BLaER1 treated with 17β-estradiol and CSF1 and Interleukin-3, amounts not matched to agents 10 nM and 100 nM (cell line): ENCODE data around the gene USP36.

Experiments
- H3K27ac ChIP-seq, 11 experiments: shearing (Covaris generic); formaldehyde crosslinking; 2 replicates each; pipeline ENCODE4 v1.8.1; 2022
- H3K27me3 ChIP-seq, 11 experiments: shearing (Covaris generic); formaldehyde crosslinking; 2 replicates each; pipeline ENCODE4 v1.8.1; 2022
- H3K36me3 ChIP-seq, 11 experiments: shearing (Covaris generic); formaldehyde crosslinking; 2 replicates each; pipeline ENCODE4 v1.8.1; 2022
- H3K4me1 ChIP-seq, 10 experiments: shearing (Covaris generic); formaldehyde crosslinking; 2 replicates each; pipeline ENCODE4 v1.8.1; 2022
- H3K4me2 ChIP-seq, 11 experiments: shearing (Covaris generic); formaldehyde crosslinking; 2 replicates each; pipeline ENCODE4 v1.8.1; 2022
- H3K4me3 ChIP-seq, 10 experiments: shearing (Covaris generic); formaldehyde crosslinking; 2 replicates each; pipeline ENCODE4 v1.8.1; 2022
- H3K9ac ChIP-seq, 11 experiments: shearing (Covaris generic); formaldehyde crosslinking; 2 replicates each; pipeline ENCODE4 v1.8.1; 2022
- H3K9me3 ChIP-seq, 11 experiments: shearing (Covaris generic); formaldehyde crosslinking; replicated peaks in 1 of 11; 2 replicates each; pipeline ENCODE4 v1.8.1; 2022
- H4K20me1 ChIP-seq, 11 experiments: shearing (Covaris generic); formaldehyde crosslinking; 2 replicates each; pipeline ENCODE4 v1.8.1; 2022
- Cebpa-rat ChIP-seq, 11 experiments: shearing (Covaris generic); IDR thresholded peaks; 2 replicates each; pipeline ENCODE4 v1.8.1; 2022

Gene USP36

DNA sequence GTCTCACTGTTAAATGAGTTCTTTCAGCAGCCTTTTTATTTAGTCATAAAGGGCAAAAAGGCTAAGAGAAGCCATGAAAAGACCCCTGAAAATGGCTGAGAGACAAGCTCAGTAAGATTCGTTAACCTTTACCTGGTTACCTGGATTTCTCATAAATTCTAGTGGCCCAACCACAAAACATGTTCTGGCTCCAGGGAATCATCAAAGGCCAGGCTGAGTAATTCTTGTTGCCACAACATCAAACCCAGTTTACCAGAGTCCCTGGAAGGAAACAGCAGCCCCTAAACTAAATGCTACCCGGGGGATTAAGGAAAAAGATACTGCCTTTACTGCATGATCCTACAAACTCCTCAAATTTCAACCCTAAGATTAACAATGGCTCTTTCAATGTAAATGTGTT lies 74.4 kb downstream of the USP36 start:
- Histone ChIP-seq H3K4me3 (no peak overlapping the region), H3K4me1 (peaks cover 46 to 100% (median 84%) of the 10 kb centered on the region in 10 experiments), H3K27ac (peak overlapping the region in 1 of 11 experiments; percentile 12; a peak in 1 of 22 replicates), H3K9me3 (no peaks in the 10 kb centered on the region), H3K27me3 (no peaks in the 10 kb centered on the region), H4K20me1 (peaks cover 42 to 100% (median 90%) of the 10 kb centered on the region in 11 experiments), H3K9ac (peak overlapping the region in 1 of 11 experiments; percentile 3; a peak in 1 of 22 replicates), H3K36me3 (peaks cover 0 to 38% (median 14%) of the 10 kb centered on the region in 11 experiments; a peak in 13 of 22 replicates), H3K4me2 (peak overlapping the region in 9 of 11 experiments; percentile 8 to 100 (median 37); a peak in 15 of 22 replicates)
- no peak for TF ChIP-seq Cebpa-rat (IDR thresholded peaks at IDR 0.05)

DNA sequence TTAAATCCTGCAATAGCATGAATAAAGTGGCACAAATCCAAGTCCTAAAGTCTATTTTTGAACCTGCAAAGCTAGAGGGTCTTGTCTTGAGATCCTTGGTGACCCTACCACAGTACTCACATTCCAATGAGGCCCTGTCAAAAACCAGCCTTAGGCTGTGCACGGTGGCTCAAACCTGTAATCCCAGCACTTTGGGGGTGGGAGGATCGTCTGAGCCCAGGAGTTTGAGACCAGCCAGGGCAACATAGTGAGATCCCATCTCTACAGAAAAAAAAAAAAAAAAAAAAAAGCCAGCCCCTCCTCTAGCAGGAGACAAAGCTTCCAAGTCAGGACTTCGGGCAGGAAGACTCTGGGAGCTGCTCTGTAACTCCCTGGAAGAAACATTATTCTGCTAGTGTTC lies 74.8 kb downstream of the USP36 start:
- H3K4me1 ChIP-seq: peaks cover 48 to 100% (median 84%) of the 10 kb centered on the region in 10 experiments
- peaks cover 42 to 100% (median 89%) of the 10 kb centered on the region in 11 experiments for H4K20me1 ChIP-seq
- peak overlapping the region in 8 of 11 experiments; percentile 7 to 100 (median 34); a peak in 14 of 22 replicates for H3K4me2 ChIP-seq
- H3K36me3 ChIP-seq: peaks cover 0 to 34% (median 9%) of the 10 kb centered on the region in 11 experiments; a peak in 13 of 22 replicates
- peak overlapping the region in 1 of 11 experiments; percentile 3; a peak in 1 of 22 replicates for H3K9ac ChIP-seq
- H3K27ac ChIP-seq: peak overlapping the region in 1 of 11 experiments; percentile 12; a peak in 2 of 22 replicates
- H3K4me3 ChIP-seq: no peak overlapping the region
- no peaks in the 10 kb centered on the region for H3K27me3 ChIP-seq
- H3K9me3 ChIP-seq: no peaks in the 10 kb centered on the region
- no peak for TF ChIP-seq Cebpa-rat (IDR thresholded peaks at IDR 0.05)

DNA sequence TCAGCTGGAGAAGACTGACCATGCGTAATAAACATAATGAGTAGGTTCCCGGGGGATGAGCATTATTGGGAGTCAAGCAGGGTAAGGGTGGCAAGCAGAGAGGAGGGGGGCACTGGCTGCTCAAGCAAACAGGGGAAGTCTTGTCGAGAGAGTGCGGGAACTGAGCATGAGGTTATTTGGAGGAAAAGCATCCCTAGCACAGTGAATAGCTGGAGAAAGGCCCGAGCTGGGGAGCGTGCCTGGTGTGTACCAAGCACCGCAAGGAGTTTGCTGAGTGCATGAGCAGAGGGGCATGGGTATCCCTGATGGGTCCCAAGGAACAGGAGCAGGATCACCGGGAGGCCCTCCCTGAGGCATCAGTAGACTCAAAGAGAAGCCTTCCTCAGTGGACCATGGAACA lies 75.7 kb downstream of the USP36 start:
- Histone ChIP-seq H3K27ac (peak overlapping the region in 1 of 11 experiments; percentile 1; a peak in 1 of 22 replicates), H3K36me3 (peaks cover 0 to 24% (median 5%) of the 10 kb centered on the region in 11 experiments; a peak in 10 of 22 replicates), H3K9ac (peak overlapping the region in 1 of 11 experiments; percentile 16; a peak in 1 of 22 replicates), H3K27me3 (no peaks in the 10 kb centered on the region), H3K4me2 (peak overlapping the region in 9 of 11 experiments; percentile 13 to 100 (median 37); a peak in 14 of 22 replicates), H3K4me3 (no peak overlapping the region), H4K20me1 (peaks cover 46 to 97% (median 80%) of the 10 kb centered on the region in 11 experiments), H3K4me1 (peaks cover 54 to 97% (median 85%) of the 10 kb centered on the region in 10 experiments), H3K9me3 (no peaks in the 10 kb centered on the region)
- TF ChIP-seq Cebpa-rat (IDR thresholded peaks at IDR 0.05): no peak

DNA sequence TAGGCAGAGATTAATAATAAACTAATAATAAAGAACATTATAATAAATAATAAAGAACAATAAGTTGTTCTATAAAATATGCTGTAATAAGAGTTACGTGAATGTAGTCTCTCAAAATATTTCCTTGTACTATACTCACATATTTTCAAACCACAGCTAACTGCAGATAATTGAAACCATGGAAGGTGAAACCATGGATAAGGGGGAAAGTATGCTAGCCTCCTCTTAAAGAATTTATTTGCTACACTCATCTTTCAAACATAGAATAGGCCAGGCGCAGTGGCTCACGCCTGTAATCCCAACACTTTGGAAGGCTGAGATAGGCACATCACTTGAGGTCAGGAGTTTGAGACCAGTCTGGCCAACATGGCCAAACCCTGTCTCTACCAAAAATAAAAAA lies 77.1 kb downstream of the USP36 start:
- peaks cover 0 to 20% (median 0%) of the 10 kb centered on the region in 11 experiments; a peak in 4 of 22 replicates for H3K36me3 ChIP-seq
- H3K4me3 ChIP-seq: no peak overlapping the region
- no peaks in the 10 kb centered on the region for H3K9me3 ChIP-seq
- no peak for TF ChIP-seq Cebpa-rat (IDR thresholded peaks at IDR 0.05)
- no peak overlapping the region for H3K9ac ChIP-seq
- peaks cover 54 to 97% (median 85%) of the 10 kb centered on the region in 10 experiments for H3K4me1 ChIP-seq
- no peak overlapping the region; a peak in 2 of 22 replicates for H3K27ac ChIP-seq
- H3K27me3 ChIP-seq: no peaks in the 10 kb centered on the region
- peak overlapping the region in 5 of 11 experiments; percentile 3 to 100 (median 93); a peak in 7 of 22 replicates for H3K4me2 ChIP-seq
- H4K20me1 ChIP-seq: peaks cover 48 to 97% (median 67%) of the 10 kb centered on the region in 11 experiments

DNA sequence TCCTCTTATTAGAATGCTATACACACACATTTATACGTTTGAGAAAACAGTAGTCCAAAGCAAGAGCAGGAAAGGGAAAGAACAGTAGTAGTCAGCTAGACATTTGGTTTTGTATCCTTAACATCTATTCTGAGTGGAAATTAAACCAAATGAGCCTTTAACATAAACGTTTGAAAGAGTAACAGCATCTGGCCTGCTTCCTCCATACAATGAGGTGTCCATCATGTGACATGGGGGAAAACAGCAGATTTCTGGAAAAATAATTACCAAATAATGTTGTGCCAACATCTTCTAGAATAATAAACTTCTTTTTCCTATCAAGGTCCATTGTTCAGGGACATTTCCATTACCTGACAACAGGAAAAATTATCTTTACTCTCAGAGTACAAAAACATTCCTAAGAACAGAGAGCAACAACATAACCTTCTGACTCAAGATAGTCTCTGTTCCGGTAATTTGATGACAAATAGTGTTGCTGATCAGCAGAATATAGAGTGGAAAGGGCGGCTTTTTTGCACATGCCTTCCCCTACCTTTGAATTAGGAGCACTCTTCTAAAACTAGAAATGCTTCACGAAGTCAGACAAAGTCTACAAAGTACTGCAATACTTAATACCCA lies 78.7 kb downstream of the USP36 start:
- H3K4me3 ChIP-seq: no peak overlapping the region
- H3K27me3 ChIP-seq: no peaks in the 10 kb centered on the region
- H3K9me3 ChIP-seq: no peaks in the 10 kb centered on the region
- peaks cover 32 to 97% (median 50%) of the 10 kb centered on the region in 11 experiments for H4K20me1 ChIP-seq
- H3K9ac ChIP-seq: peak overlapping the region in 3 of 11 experiments; percentile 21 to 43 (median 39); a peak in 3 of 22 replicates
- no peak for TF ChIP-seq Cebpa-rat (IDR thresholded peaks at IDR 0.05)
- peaks cover 0 to 20% (median 0%) of the 10 kb centered on the region in 11 experiments; a peak in 4 of 22 replicates for H3K36me3 ChIP-seq
- H3K4me2 ChIP-seq: peak overlapping the region; percentile 37 to 82 (median 77)
- peak overlapping the region in 10 of 11 experiments; percentile 4 to 70 (median 63); a peak in 15 of 22 replicates for H3K27ac ChIP-seq
- peaks cover 58 to 97% (median 88%) of the 10 kb centered on the region in 10 experiments for H3K4me1 ChIP-seq

DNA sequence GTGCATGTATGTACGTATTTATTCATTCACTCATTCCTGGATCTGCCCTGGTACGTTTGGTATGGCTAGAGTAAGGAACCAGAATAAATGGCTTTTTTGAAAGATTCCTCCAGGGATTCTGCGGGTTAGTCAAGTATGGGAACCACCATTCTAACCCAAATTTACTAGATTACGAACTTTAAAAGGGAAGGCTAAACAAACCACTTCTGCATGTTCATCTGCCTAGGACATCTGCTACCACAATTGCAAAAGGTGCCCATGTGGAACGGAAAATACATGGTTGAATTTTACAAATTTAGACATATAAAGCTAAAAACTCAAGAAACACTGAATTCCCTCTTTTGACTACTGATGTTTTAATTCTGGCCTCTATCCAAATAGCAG lies 80.7 kb downstream of the USP36 start:
- peaks cover 60 to 97% (median 88%) of the 10 kb centered on the region in 10 experiments for H3K4me1 ChIP-seq
- peak overlapping the region; percentile 66 to 93 (median 90) for H3K27ac ChIP-seq
- H3K27me3 ChIP-seq: no peaks in the 10 kb centered on the region
- peak overlapping the region; percentile 56 to 82 (median 77); a peak in 21 of 22 replicates for H3K9ac ChIP-seq
- peak overlapping the region in 8 of 10 experiments; percentile 11 to 49 (median 42); a peak in 9 of 20 replicates for H3K4me3 ChIP-seq
- H3K4me2 ChIP-seq: peak overlapping the region; percentile 80 to 99 (median 95)
- H3K36me3 ChIP-seq: peaks cover 0 to 19% (median 0%) of the 10 kb centered on the region in 11 experiments; a peak in 4 of 22 replicates
- peaks cover 12 to 96% (median 31%) of the 10 kb centered on the region in 11 experiments; a peak in 21 of 22 replicates for H4K20me1 ChIP-seq
- no peaks in the 10 kb centered on the region for H3K9me3 ChIP-seq
- TF ChIP-seq Cebpa-rat (IDR thresholded peaks at IDR 0.05): no peak

DNA sequence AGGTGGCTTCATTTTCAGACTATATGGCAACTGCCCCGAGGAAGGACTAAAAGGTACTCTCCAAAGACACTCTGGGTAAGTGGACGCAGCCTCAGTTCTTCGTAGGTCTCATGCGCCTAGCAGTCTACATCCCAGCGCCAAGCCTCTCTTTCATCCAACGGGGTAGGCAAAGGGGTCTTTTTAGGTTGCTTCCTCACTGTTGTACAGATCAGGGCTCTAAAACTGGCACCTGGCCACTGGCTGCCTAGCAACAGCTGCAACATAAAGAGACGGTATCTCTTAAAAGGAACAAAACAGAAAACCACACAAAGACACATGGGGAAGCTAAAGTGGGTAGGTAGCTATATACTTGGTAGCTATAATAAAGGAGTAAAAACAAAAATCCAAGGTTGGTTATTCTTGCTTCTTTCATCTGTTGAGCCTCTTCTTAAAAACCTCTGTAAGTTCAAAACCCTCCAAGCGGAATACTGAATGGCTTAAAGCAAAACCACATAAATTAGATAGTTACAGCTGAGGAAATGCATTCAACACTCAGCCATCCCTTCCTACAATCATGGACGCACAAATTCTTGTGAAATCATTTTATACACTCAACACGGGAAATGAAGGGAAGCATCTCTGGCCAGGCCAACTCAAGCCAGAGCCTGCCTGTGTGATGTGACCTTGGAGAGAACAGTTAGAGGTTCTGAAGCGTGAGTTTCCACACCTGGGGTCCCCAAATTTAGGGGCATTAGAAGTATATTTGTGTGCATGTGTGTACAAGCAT lies 81.2 kb downstream of the USP36 start:
- peaks cover 60 to 97% (median 85%) of the 10 kb centered on the region in 10 experiments for H3K4me1 ChIP-seq
- TF ChIP-seq Cebpa-rat (IDR thresholded peaks at IDR 0.05): peak in 5 of 11 experiments; percentile 16 to 53 (median 43); a peak in 6 of 22 replicates
- H3K9ac ChIP-seq: peak overlapping the region; percentile 56 to 82 (median 77); a peak in 21 of 22 replicates
- H3K9me3 ChIP-seq: no peaks in the 10 kb centered on the region
- H3K27me3 ChIP-seq: no peaks in the 10 kb centered on the region
- peak overlapping the region; percentile 66 to 93 (median 90) for H3K27ac ChIP-seq
- peaks cover 0 to 19% (median 0%) of the 10 kb centered on the region in 11 experiments; a peak in 3 of 22 replicates for H3K36me3 ChIP-seq
- H3K4me2 ChIP-seq: peak overlapping the region; percentile 80 to 99 (median 95)
- H4K20me1 ChIP-seq: peaks cover 7 to 93% (median 25%) of the 10 kb centered on the region in 11 experiments; a peak in 18 of 22 replicates
- H3K4me3 ChIP-seq: peak overlapping the region in 9 of 10 experiments; percentile 2 to 49 (median 41); a peak in 14 of 20 replicates
